H9 (cell line): ENCODE results near the gene CD79B. TPM values are rescaled to one million over a fixed set of nuclear protein-coding genes. Genes with fewer than 3 reads are reported as not detected.

Experiments used
- DNase-seq: peaks from one replicate; pipeline ENCODE4 v3.0.0-alpha.2; 2017
- H2AFZ ChIP-seq: one replicate; pipeline ENCODE4 v1.6.1; 2013; ENCODE audit warnings: mild to moderate bottlenecking, low read length, control low read depth, moderate library complexity
- H2AK5ac ChIP-seq: 2 replicates; pipeline ENCODE4 v1.6.1; 2013; ENCODE audit warnings: low read length, control low read depth, mixed read lengths; ENCODE audit not compliant: insufficient read length
- H2BK120ac ChIP-seq: one replicate; pipeline ENCODE4 v1.6.1; 2013; ENCODE audit warnings: low read depth, mild to moderate bottlenecking, low read length, control low read depth, inconsistent platforms; ENCODE audit not compliant: poor library complexity, severe bottlenecking
- H2BK12ac ChIP-seq: 2 replicates; pipeline ENCODE4 v1.6.1; 2013; ENCODE audit warnings: low read length, control low read depth, mixed read lengths, low read depth; ENCODE audit not compliant: insufficient read length
- H2BK15ac ChIP-seq: 2 replicates; pipeline ENCODE4 v1.6.1; 2013; ENCODE audit warnings: low read depth, low read length, control low read depth
- H2BK20ac ChIP-seq: one replicate; pipeline ENCODE4 v1.6.1; 2013; ENCODE audit warnings: low read depth, mild to moderate bottlenecking, low read length, control low read depth, inconsistent platforms; ENCODE audit not compliant: poor library complexity, severe bottlenecking
- H2BK5ac ChIP-seq: 2 replicates; pipeline ENCODE4 v1.6.1; 2013; ENCODE audit warnings: low read length, control low read depth, mixed read lengths; ENCODE audit not compliant: insufficient read length
- H3K14ac ChIP-seq: 2 replicates; pipeline ENCODE4 v1.6.1; 2013; ENCODE audit warnings: low read length, control low read depth; ENCODE audit not compliant: insufficient read depth
- H3K18ac ChIP-seq: 2 replicates; pipeline ENCODE4 v1.6.1; 2013; ENCODE audit warnings: low read depth, mild to moderate bottlenecking, mixed read lengths, low read length, control low read depth; ENCODE audit not compliant: insufficient read length
- H3K23ac ChIP-seq: 2 replicates; pipeline ENCODE4 v1.6.1; 2013; ENCODE audit warnings: low read length, control low read depth, mixed read lengths, low read depth; ENCODE audit not compliant: insufficient read length
- H3K23me2 ChIP-seq: 2 replicates; pipeline ENCODE4 v1.6.1; 2013; ENCODE audit warnings: low read depth, mild to moderate bottlenecking, mixed read lengths, low read length, control low read depth; ENCODE audit not compliant: insufficient read length, poor library complexity, severe bottlenecking
- H3K27ac ChIP-seq: 2 replicates; pipeline ENCODE4 v1.5.1; 2013; ENCODE audit warnings: low read length, control low read depth, mixed read lengths, low read depth; ENCODE audit not compliant: insufficient read length
- H3K27me3 ChIP-seq: 2 replicates; pipeline ENCODE4 v1.6.1; 2013; ENCODE audit warnings: low read length, control low read depth, inconsistent platforms; ENCODE audit not compliant: insufficient read depth
- H3K4ac ChIP-seq: 2 replicates; pipeline ENCODE4 v1.6.1; 2013; ENCODE audit warnings: low read depth, mild to moderate bottlenecking, control low read depth, inconsistent platforms, low read length, moderate library complexity
- H3K4me1 ChIP-seq: 2 replicates; pipeline ENCODE4 v1.6.1; 2013; ENCODE audit warnings: low read length, control low read depth, inconsistent platforms; ENCODE audit not compliant: insufficient read depth
- H3K4me2 ChIP-seq: 2 replicates; pipeline ENCODE4 v1.6.1; 2013; ENCODE audit warnings: low read length, control low read depth, mixed read lengths; ENCODE audit not compliant: insufficient read length, insufficient read depth
- H3K56ac ChIP-seq: 2 replicates; pipeline ENCODE4 v1.6.1; 2013; ENCODE audit warnings: low read depth, mild to moderate bottlenecking, mixed read lengths, low read length, control low read depth; ENCODE audit not compliant: insufficient read length
- H3K79me1 ChIP-seq: 2 replicates; pipeline ENCODE4 v1.6.1; 2013; ENCODE audit warnings: low read depth, mild to moderate bottlenecking, moderate library complexity, low read length, control low read depth, inconsistent platforms; ENCODE audit not compliant: insufficient read depth, poor library complexity, severe bottlenecking
- H3K79me2 ChIP-seq: 2 replicates; pipeline ENCODE4 v1.6.1; 2013; ENCODE audit warnings: low read length, control low read depth, inconsistent platforms; ENCODE audit not compliant: insufficient read depth
- H3K9ac ChIP-seq: 2 replicates; pipeline ENCODE4 v1.6.1; 2013; ENCODE audit warnings: low read length, control low read depth, mixed read lengths; ENCODE audit not compliant: insufficient read length; ENCODE audit errors: extremely low read depth
- H3K9me3 ChIP-seq: one replicate; pipeline ENCODE4 v1.6.1; 2013; ENCODE audit warnings: low read depth, low read length, inconsistent platforms; ENCODE audit not compliant: control insufficient read depth
- H3T11ph ChIP-seq: one replicate; pipeline ENCODE4 v1.6.1; 2013; ENCODE audit warnings: mild to moderate bottlenecking, low read length, control low read depth, inconsistent platforms
- H4K20me1 ChIP-seq: one replicate; pipeline ENCODE4 v1.6.1; 2013; ENCODE audit not compliant: control insufficient read depth, insufficient read length, insufficient read depth
- H4K5ac ChIP-seq: 2 replicates; pipeline ENCODE4 v1.6.1; 2013; ENCODE audit warnings: low read depth, mild to moderate bottlenecking, mixed read lengths, low read length, control low read depth; ENCODE audit not compliant: insufficient read length
- H4K8ac ChIP-seq: replicated peaks from 2 replicates; pipeline ENCODE4 v1.6.1; 2013; ENCODE audit warnings: low read length, control low read depth, mixed read lengths, low read depth; ENCODE audit not compliant: insufficient read length
- H4K91ac ChIP-seq: 2 replicates; pipeline ENCODE4 v1.6.1; 2013; ENCODE audit warnings: low read depth, mild to moderate bottlenecking, moderate library complexity, mixed read lengths, low read length, control low read depth; ENCODE audit not compliant: insufficient read length
- H3K27ac Mint-ChIP-seq, 3 experiments: 2 replicates in 2 of 3; 3 replicates in 1 of 3; pipeline ENCODE4 v1.8.0; 2020 to 2021; ENCODE audit warnings: mixed read lengths in 3 of 3, mild to moderate bottlenecking in 1 of 3, moderate library complexity in 1 of 3
- H3K27me3 Mint-ChIP-seq: 2 replicates; pipeline ENCODE4 v1.8.0; 2021; ENCODE audit warnings: low read depth, mild to moderate bottlenecking, moderate library complexity, mixed read lengths
- H3K36me3 Mint-ChIP-seq, 3 experiments: 2 replicates in 2 of 3; 3 replicates in 1 of 3; pipeline ENCODE4 v1.8.0; 2020 to 2021; ENCODE audit warnings: low read depth in 3 of 3, mixed read lengths in 3 of 3; ENCODE audit not compliant: insufficient read depth in 1 of 3
- H3K4me1 Mint-ChIP-seq, 2 experiments: 2 replicates each; pipeline ENCODE4 v1.8.0; 2020; ENCODE audit warnings: mixed read lengths in 2 of 2
- H3K4me3 Mint-ChIP-seq, 2 experiments: 2 replicates in 1 of 2; 3 replicates in 1 of 2; pipeline ENCODE4 v1.8.0; 2020 to 2021; ENCODE audit warnings: mild to moderate bottlenecking in 2 of 2, mixed read lengths in 2 of 2, moderate library complexity in 1 of 2
- H3K9me3 Mint-ChIP-seq, 2 experiments: 2 replicates in 1 of 2; 3 replicates in 1 of 2; pipeline ENCODE4 v1.8.0; 2020; ENCODE audit warnings: mild to moderate bottlenecking in 2 of 2, mixed read lengths in 2 of 2, moderate library complexity in 1 of 2
- WGBS: extraction: QIAGEN DNeasy Blood & Tissue Kit; methylation state at CpG from one replicate; pipeline ENCODE4 v1.1.7; 2013; ENCODE audit warnings: missing lambda C conversion rate, low lambda C conversion rate, mixed read lengths; ENCODE audit not compliant: insufficient read length; ENCODE audit errors: extremely low coverage; 5-methylcytosine and 5-hydroxymethylcytosine counted together
- total RNA-seq: library from RNA; stranded (reverse); gene quantifications from 2 replicates; pipeline ENCODE4 v1.2.1, GENCODE V29; 2021
- TF ChIP-seq, protein P1 (sequence below): fragments of 200-600 bp; sonication (generic); conservative IDR thresholded peaks from 3 replicates; pipeline ENCODE4 v1.8.0; 2021; ENCODE audit warnings: antibody characterized with exemption, mild to moderate bottlenecking

CD79B gene
- total RNA-seq, 1 experiment from 2014 or later: 0.96 TPM

DNA sequence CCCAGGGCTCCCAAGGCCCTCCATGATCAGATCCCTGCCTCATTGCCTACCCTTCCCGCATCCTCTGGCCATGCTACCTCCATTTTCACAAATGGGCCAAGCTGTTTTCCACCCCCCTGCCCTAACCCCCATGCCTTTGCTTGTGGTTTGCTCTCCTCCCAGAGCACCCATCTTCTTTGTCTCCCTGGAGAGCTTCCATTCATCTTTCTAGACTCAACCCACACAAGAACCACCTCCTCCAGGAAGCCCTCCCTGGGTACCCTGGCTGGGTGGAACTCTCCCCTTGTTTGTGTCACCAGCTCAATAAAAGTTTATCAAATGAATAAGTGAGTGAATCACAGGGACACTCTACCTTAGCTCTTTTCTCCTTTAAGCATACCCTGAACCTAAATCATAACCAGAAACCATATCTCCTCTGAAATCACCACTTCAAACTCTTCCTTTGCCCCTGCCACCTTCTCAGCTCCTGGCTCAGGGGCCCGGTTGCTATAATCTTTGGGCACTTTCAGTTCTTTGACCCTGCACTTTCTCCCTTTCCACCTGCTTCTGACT, 43.5 kb upstream of the CD79B start:
- Histone ChIP-seq H3K4me1 (no peaks in the 10 kb centered on the region), H2AFZ (no peak overlapping the region), H3K4me2 (no peak overlapping the region), H4K8ac (no peak overlapping the region), H3K14ac (no peak overlapping the region), H3K9me3 (no peaks in the 10 kb centered on the region), H2AK5ac (no peak overlapping the region), H3K23ac (no peak overlapping the region), H3K79me2 (no peaks in the 10 kb centered on the region), H2BK20ac (no peak overlapping the region), H3K27me3 (no peaks in the 10 kb centered on the region), H2BK12ac (no peak overlapping the region), H3K18ac (no peak overlapping the region), H4K5ac (no peak overlapping the region), H4K20me1 (no peaks in the 10 kb centered on the region), H3K56ac (no peak overlapping the region), H3K79me1 (no peaks in the 10 kb centered on the region), H3K23me2 (no peaks in the 10 kb centered on the region), H3K4ac (no peak overlapping the region), H2BK5ac (no peak overlapping the region), H3K27ac (no peak overlapping the region), H3K9ac (no peak overlapping the region), H3T11ph (no peak overlapping the region), H4K91ac (no peak overlapping the region), H2BK15ac (no peak overlapping the region), H2BK120ac (no peak overlapping the region)
- 0 out of 5 replicates have a peak, but pooled peaks cover 0 to under 1% of the 10 kb centered on the region in 2 experiments for H3K9me3 Mint-ChIP-seq
- TF ChIP-seq, protein P1, sequence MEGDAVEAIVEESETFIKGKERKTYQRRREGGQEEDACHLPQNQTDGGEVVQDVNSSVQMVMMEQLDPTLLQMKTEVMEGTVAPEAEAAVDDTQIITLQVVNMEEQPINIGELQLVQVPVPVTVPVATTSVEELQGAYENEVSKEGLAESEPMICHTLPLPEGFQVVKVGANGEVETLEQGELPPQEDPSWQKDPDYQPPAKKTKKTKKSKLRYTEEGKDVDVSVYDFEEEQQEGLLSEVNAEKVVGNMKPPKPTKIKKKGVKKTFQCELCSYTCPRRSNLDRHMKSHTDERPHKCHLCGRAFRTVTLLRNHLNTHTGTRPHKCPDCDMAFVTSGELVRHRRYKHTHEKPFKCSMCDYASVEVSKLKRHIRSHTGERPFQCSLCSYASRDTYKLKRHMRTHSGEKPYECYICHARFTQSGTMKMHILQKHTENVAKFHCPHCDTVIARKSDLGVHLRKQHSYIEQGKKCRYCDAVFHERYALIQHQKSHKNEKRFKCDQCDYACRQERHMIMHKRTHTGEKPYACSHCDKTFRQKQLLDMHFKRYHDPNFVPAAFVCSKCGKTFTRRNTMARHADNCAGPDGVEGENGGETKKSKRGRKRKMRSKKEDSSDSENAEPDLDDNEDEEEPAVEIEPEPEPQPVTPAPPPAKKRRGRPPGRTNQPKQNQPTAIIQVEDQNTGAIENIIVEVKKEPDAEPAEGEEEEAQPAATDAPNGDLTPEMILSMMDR: no peak
- no CpG with 5 or more reads among the region's 2 CpGs for WGBS
- no peaks in the 10 kb centered on the region for H3K36me3 Mint-ChIP-seq
- peaks cover 7 to 10% of the 10 kb centered on the region in 2 experiments for H3K4me1 Mint-ChIP-seq
- no peak overlapping the region for H3K27ac Mint-ChIP-seq
- H3K4me3 Mint-ChIP-seq: no peak overlapping the region
- H3K27me3 Mint-ChIP-seq: no peaks in the 10 kb centered on the region; the same call in none of the 2 replicates
- no peak for DNase-seq
